ENCODE measurements around the gene CPA2.

CPA2 gene

GRCh38 chr7:130277763-130278643 lies 11.3 kb downstream of the CPA2 start:
- peak; percentile 59 for DNase-seq

GRCh38 chr7:130278860-130279259 lies 12.2 kb downstream of the CPA2 start:
- H3K36me3 ChIP-seq (replicated peaks): no peaks in the 10 kb centered on the region
- no peak for TF ChIP-seq CTCF (IDR thresholded peaks at IDR 0.05; ENCODE audit: low read depth, low read length, missing control alignments)
- peak overlapping the region; percentile 39 for H3K27ac ChIP-seq
- H3K4me3 ChIP-seq (ENCODE audit: low read depth, low read length): no peak overlapping the region
- H3K27me3 ChIP-seq (replicated peaks): no peaks in the 10 kb centered on the region
- DNase-seq: peak; percentile 81
- in situ Hi-C loops (cut with HindIII; ENCODE audit: low pct_ligation_motif_present, low sequenced_read_pairs): no loop called here

More at GRCh38 chr7:130277763-130278643, 11.3 kb downstream of the CPA2 start:
- in situ Hi-C loops (cut with HindIII; ENCODE audit: low pct_ligation_motif_present, low sequenced_read_pairs): no loop called here
- no peaks in the 10 kb centered on the region for H3K27me3 ChIP-seq (replicated peaks)
- TF ChIP-seq CTCF (IDR thresholded peaks at IDR 0.05; ENCODE audit: low read depth, low read length, missing control alignments): peak; percentile 75
- no peak overlapping the region for H3K4me3 ChIP-seq (ENCODE audit: low read depth, low read length)
- H3K27ac ChIP-seq: peak overlapping the region; percentile 39
- H3K36me3 ChIP-seq (replicated peaks): no peaks in the 10 kb centered on the region

GRCh38 chr7:130279286-130279685 lies 12.6 kb downstream of the CPA2 start:
- Histone ChIP-seq H3K36me3 (replicated peaks) (no peaks in the 10 kb centered on the region), H3K27ac (no peak overlapping the region), H3K4me3 (ENCODE audit: low read depth, low read length) (no peak overlapping the region), H3K27me3 (replicated peaks) (no peaks in the 10 kb centered on the region)
- no peak for DNase-seq
- no peak for TF ChIP-seq CTCF (IDR thresholded peaks at IDR 0.05; ENCODE audit: low read depth, low read length, missing control alignments)
- in situ Hi-C loops (cut with HindIII; ENCODE audit: low pct_ligation_motif_present, low sequenced_read_pairs): no loop called here

- DNase-seq: no peak
- Histone ChIP-seq H3K27me3 (replicated peaks) (no peaks in the 10 kb centered on the region), H3K36me3 (replicated peaks) (no peaks in the 10 kb centered on the region), H3K4me3 (ENCODE audit: low read depth, low read length) (no peak overlapping the region), H3K27ac (no peak overlapping the region)
- TF ChIP-seq CTCF (IDR thresholded peaks at IDR 0.05; ENCODE audit: low read depth, low read length, missing control alignments): no peak
- in situ Hi-C loops (cut with HindIII; ENCODE audit: low pct_ligation_motif_present, low sequenced_read_pairs): no loop called here
Measured at GRCh38 chr7:130279906-130280305, 13.2 kb downstream of the CPA2 start.

- no peak for TF ChIP-seq CTCF (IDR thresholded peaks at IDR 0.05; ENCODE audit: low read depth, low read length, missing control alignments)
- DNase-seq: no peak
- no peak overlapping the region for H3K4me3 ChIP-seq (ENCODE audit: low read depth, low read length)
Measured at GRCh38 chr7:130281260-130281659, 14.6 kb downstream of the CPA2 start.

More at GRCh38 chr7:130281260-130281659, 14.6 kb downstream of the CPA2 start:
- H3K27ac ChIP-seq: no peak overlapping the region
- no peaks in the 10 kb centered on the region for H3K36me3 ChIP-seq (replicated peaks)
- no peaks in the 10 kb centered on the region for H3K27me3 ChIP-seq (replicated peaks)
- in situ Hi-C loops (cut with HindIII; ENCODE audit: low pct_ligation_motif_present, low sequenced_read_pairs): no loop called here

Data from brain microvascular endothelial cell (primary cell).